GM21526 (cell line): ENCODE data around the gene NEK11.

Experiments
- ATAC-seq: cut with Tn5 transposase; IDR thresholded peaks from one replicate; pipeline ENCODE4 v1.9.1; 2021; ENCODE audit warnings: moderate library complexity; ENCODE audit not compliant: unreplicated experiment, low FRiP score

Gene NEK11

GRCh38 chr3:131393051-131393450 lies 366.4 kb downstream of the NEK11 start:
- no peak for ATAC-seq

GRCh38 chr3:131393868-131394267 lies 367.2 kb downstream of the NEK11 start:
- no peak for ATAC-seq

GRCh38 chr3:131394400-131394799 lies 367.7 kb downstream of the NEK11 start:
- ATAC-seq, result no peak

- no peak for ATAC-seq
These were observed 369.5 kb downstream of the NEK11 start for GRCh38 chr3:131396170-131396569.

GRCh38 chr3:131397889-131398288 lies 371.2 kb downstream of the NEK11 start:
- ATAC-seq, result no peak
